WTC11 (cell line): ENCODE results near the gene COX10. TPM values are rescaled to one million over a fixed set of nuclear protein-coding genes. Genes with fewer than 3 reads are reported as not detected.

Experiments used
- ATAC-seq: fragments of 200-7000 bp; cut with Tn5 transposase; 2 replicates; pipeline ENCODE4 v1.10.0; 2021; ENCODE audit warnings: mild to moderate bottlenecking, moderate library complexity
- CTCF ChIA-PET: fragments of 300-600 bp; sonication (Branson Sonifier 250); formaldehyde crosslinking; loops from one replicate; lab custom pipeline; 2021; ENCODE audit warnings: antibody characterized with exemption; lab: Charles Lee
- POLR2A ChIA-PET: fragments of 350-600 bp; sonication (Branson Sonifier 250); formaldehyde crosslinking; loops from one replicate; lab custom pipeline; 2021; ENCODE audit warnings: antibody characterized with exemption; lab: Charles Lee
- DNase-seq: peaks from one replicate; pipeline ENCODE4 v3.0.0; 2021; ENCODE audit warnings: low spot score
- H3K27ac Mint-ChIP-seq: 2 replicates; pipeline ENCODE4 v1.8.0; 2021; ENCODE audit warnings: mixed read lengths
- H3K27me3 Mint-ChIP-seq: 2 replicates; pipeline ENCODE4 v1.8.0; 2021; ENCODE audit warnings: low read depth, mild to moderate bottlenecking, moderate library complexity, mixed read lengths
- H3K36me3 Mint-ChIP-seq: 2 replicates; pipeline ENCODE4 v1.8.0; 2021; ENCODE audit warnings: mixed read lengths
- H3K4me1 Mint-ChIP-seq: 2 replicates; pipeline ENCODE4 v1.8.0; 2022; ENCODE audit warnings: mixed read lengths
- H3K4me3 Mint-ChIP-seq: 2 replicates; pipeline ENCODE4 v1.8.0; 2021; ENCODE audit warnings: mild to moderate bottlenecking, moderate library complexity, mixed read lengths
- H3K9me3 Mint-ChIP-seq: 2 replicates; pipeline ENCODE4 v1.8.0; 2021; ENCODE audit warnings: mixed read lengths
- ATF1 ChIP-seq: sonication (generic); formaldehyde crosslinking; IDR thresholded peaks from 2 replicates; pipeline ENCODE4 v1.8.1; 2023; ENCODE audit warnings: mild to moderate bottlenecking, moderate library complexity, missing genetic modification reagents
- CBFB ChIP-seq: sonication (generic); formaldehyde crosslinking; IDR thresholded peaks from 2 replicates; pipeline ENCODE4 v1.8.1; 2022; ENCODE audit warnings: mild to moderate bottlenecking, low read depth, missing genetic modification reagents
- ETV6 ChIP-seq: sonication (generic); formaldehyde crosslinking; IDR thresholded peaks from 2 replicates; pipeline ENCODE4 v1.8.1; 2022; ENCODE audit warnings: mild to moderate bottlenecking, missing genetic modification reagents
- GTF2I ChIP-seq: fragments of 250-450 bp; sonication (Bioruptor Pico); conservative IDR thresholded peaks from 2 replicates; pipeline ENCODE4 v1.4.0; 2021; ENCODE audit warnings: mild to moderate bottlenecking
- IRF2 ChIP-seq: sonication (generic); formaldehyde crosslinking; IDR thresholded peaks from 2 replicates; pipeline ENCODE4 v1.8.0; 2022; ENCODE audit warnings: low read depth, missing genetic modification reagents, borderline replicate concordance
- KAT7 ChIP-seq: sonication (generic); formaldehyde crosslinking; IDR thresholded peaks from 2 replicates; pipeline ENCODE4 v1.8.1; 2023; ENCODE audit warnings: missing genetic modification reagents, mild to moderate bottlenecking, borderline replicate concordance
- NFATC4 ChIP-seq: fragments of 250-450 bp; sonication (Bioruptor Pico); IDR thresholded peaks from 2 replicates; pipeline ENCODE4 v1.9.0; 2021; ENCODE audit warnings: mild to moderate bottlenecking
- NR3C1 ChIP-seq: sonication (generic); formaldehyde crosslinking; conservative IDR thresholded peaks from 2 replicates; pipeline ENCODE4 v1.8.1; 2023; ENCODE audit warnings: low read depth, mild to moderate bottlenecking, missing genetic modification reagents
- OVOL2 ChIP-seq: fragments of 250-450 bp; sonication (Bioruptor Pico); IDR thresholded peaks from 2 replicates; pipeline ENCODE4 v1.9.0; 2021; ENCODE audit warnings: mild to moderate bottlenecking, borderline replicate concordance
- TCF7 ChIP-seq: sonication (generic); formaldehyde crosslinking; IDR thresholded peaks from 2 replicates; pipeline ENCODE4 v1.8.0; 2022; ENCODE audit warnings: mild to moderate bottlenecking, low read depth, missing genetic modification reagents, moderate library complexity
- ZBTB21 ChIP-seq: sonication (generic); formaldehyde crosslinking; IDR thresholded peaks from 2 replicates; pipeline ENCODE4 v1.8.1; 2023; ENCODE audit warnings: mild to moderate bottlenecking, missing genetic modification reagents, borderline replicate concordance
- ZNF121 ChIP-seq: sonication (generic); formaldehyde crosslinking; IDR thresholded peaks from 2 replicates; pipeline ENCODE4 v1.8.0; 2023; ENCODE audit warnings: missing genetic modification reagents
- ZNF138 ChIP-seq: sonication (generic); formaldehyde crosslinking; conservative IDR thresholded peaks from 2 replicates; pipeline ENCODE4 v1.8.1; 2022; ENCODE audit warnings: mild to moderate bottlenecking, moderate library complexity, missing genetic modification reagents
- ZNF219 ChIP-seq: sonication (generic); formaldehyde crosslinking; IDR thresholded peaks from 2 replicates; pipeline ENCODE4 v1.8.0; 2023; ENCODE audit warnings: missing genetic modification reagents, mild to moderate bottlenecking, borderline replicate concordance
- ZNF232 ChIP-seq: sonication (generic); formaldehyde crosslinking; IDR thresholded peaks from 2 replicates; pipeline ENCODE4 v1.8.0; 2022; ENCODE audit warnings: mild to moderate bottlenecking, missing genetic modification reagents
- ZNF263 ChIP-seq: sonication (generic); formaldehyde crosslinking; IDR thresholded peaks from 2 replicates; pipeline ENCODE4 v1.8.1; 2022; ENCODE audit warnings: low read depth, mild to moderate bottlenecking, moderate library complexity, missing genetic modification reagents
- ZNF396 ChIP-seq: fragments of 250-450 bp; sonication (Bioruptor Pico); IDR thresholded peaks from 2 replicates; pipeline ENCODE4 v1.8.0; 2021; ENCODE audit warnings: mild to moderate bottlenecking, moderate library complexity, borderline replicate concordance
- ZNF416 ChIP-seq: fragments of 250-450 bp; sonication (Bioruptor Pico); IDR thresholded peaks from 2 replicates; pipeline ENCODE4 v1.9.0; 2021; ENCODE audit warnings: mild to moderate bottlenecking, inconsistent platforms
- total RNA-seq: library from RNA; stranded (reverse); gene quantifications from 3 replicates; pipeline ENCODE4 v1.2.3, GENCODE V29; 2021
- TF ChIP-seq, protein P1 (sequence below): fragments of 250-450 bp; sonication (Bioruptor Pico); IDR thresholded peaks from 2 replicates; pipeline ENCODE4 v1.9.0; 2021; ENCODE audit warnings: moderate library complexity, mild to moderate bottlenecking, inconsistent platforms, borderline replicate concordance
- TF ChIP-seq, protein P2 (sequence below): sonication (generic); formaldehyde crosslinking; IDR thresholded peaks from 2 replicates; pipeline ENCODE4 v1.8.1; 2023; ENCODE audit warnings: mild to moderate bottlenecking, moderate library complexity, missing genetic modification reagents
- TF ChIP-seq, protein P3 (sequence below): sonication (generic); formaldehyde crosslinking; IDR thresholded peaks from 2 replicates; pipeline ENCODE4 v1.8.0; 2023; ENCODE audit warnings: missing genetic modification reagents, mild to moderate bottlenecking, borderline replicate concordance
- TF ChIP-seq, protein P4 (sequence below): fragments of 250-450 bp; sonication (Bioruptor Pico); IDR thresholded peaks from 2 replicates; pipeline ENCODE4 v1.8.0; 2021; ENCODE audit warnings: mild to moderate bottlenecking
- TF ChIP-seq, protein P5 (sequence below): sonication (generic); formaldehyde crosslinking; IDR thresholded peaks from 2 replicates; pipeline ENCODE4 v1.8.0; 2022; ENCODE audit warnings: missing genetic modification reagents

COX10 gene
- total RNA-seq, 1 experiment from 2014 or later = 22.0 TPM

DNA sequence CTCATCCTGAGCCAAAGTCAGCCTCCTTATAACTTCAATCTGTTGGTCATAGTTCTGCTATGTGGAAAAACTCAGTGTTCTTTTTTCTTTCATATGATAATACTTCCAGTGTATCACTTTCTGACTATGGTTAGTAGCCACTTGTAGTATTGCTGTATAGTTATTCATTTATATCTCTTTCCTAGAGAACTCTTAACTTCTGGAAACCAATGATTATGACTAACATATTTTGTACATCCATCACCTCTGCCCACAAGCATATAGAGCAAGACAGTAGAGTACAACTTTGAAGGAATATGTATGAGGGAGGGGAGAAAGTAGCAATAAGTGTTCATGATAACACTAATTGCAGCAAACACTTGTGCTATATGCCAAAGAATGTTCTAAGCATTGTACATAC lies 38.6 kb downstream of the COX10 start:
- ATAC-seq = no peak
- no peaks in the 10 kb centered on the region for H3K36me3 Mint-ChIP-seq

DNA sequence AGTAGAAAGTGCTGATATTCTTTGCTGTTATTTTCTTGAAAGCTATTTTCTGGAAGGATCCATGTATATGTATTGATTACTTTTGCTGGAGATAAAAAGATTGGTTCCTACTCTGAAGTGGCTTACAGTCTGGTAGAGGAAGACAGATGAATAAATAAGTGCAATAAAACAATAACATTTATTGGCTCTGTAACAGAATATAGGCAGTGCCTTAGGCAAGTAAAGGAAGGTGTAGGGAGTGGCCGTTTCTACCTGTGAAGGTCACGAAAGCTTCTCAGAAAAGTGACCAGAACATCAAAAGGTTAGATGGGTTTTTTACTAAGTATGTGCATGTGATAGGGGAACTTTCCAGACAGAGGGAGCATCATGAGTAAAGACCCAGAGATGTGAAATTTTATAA lies 43.1 kb downstream of the COX10 start:
- Mint-ChIP-seq H3K4me1 (peaks cover 27% of the 10 kb centered on the region), H3K27me3 (no peaks in the 10 kb centered on the region), H3K27ac (no peak overlapping the region; the same call in 1 of the 2 replicates), H3K36me3 (peaks cover 2% of the 10 kb centered on the region; the same call in 1 of the 2 replicates), H3K9me3 (peaks cover 6% of the 10 kb centered on the region), H3K4me3 (no peak overlapping the region)
- POLR2A ChIA-PET = no interaction called here
- ATAC-seq (no peak), DNase-seq (no peak)
- CTCF ChIA-PET = no interaction called here
- TF ChIP-seq, protein P1, sequence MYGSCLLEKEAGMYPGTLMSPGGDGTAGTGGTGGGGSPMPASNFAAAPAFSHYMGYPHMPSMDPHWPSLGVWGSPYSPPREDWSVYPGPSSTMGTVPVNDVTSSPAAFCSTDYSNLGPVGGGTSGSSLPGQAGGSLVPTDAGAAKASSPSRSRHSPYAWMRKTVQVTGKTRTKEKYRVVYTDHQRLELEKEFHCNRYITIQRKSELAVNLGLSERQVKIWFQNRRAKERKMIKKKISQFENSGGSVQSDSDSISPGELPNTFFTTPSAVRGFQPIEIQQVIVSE (CRISPR knock-in tag) = no peak
- no peak for TF ChIP-seq NR3C1
- no peak for TF ChIP-seq NFATC4 (CRISPR knock-in tag)
- no peak for TF ChIP-seq ZNF396 (CRISPR knock-in tag)
- TF ChIP-seq ZNF263 (CRISPR knock-in tag) = no peak
- TF ChIP-seq GTF2I (CRISPR knock-in tag) = no peak
- no peak for TF ChIP-seq IRF2 (CRISPR knock-in tag)
- no peak for TF ChIP-seq ZNF138 (CRISPR knock-in tag)
- TF ChIP-seq ZNF416 (CRISPR knock-in tag) = no peak
- TF ChIP-seq, protein P2, sequence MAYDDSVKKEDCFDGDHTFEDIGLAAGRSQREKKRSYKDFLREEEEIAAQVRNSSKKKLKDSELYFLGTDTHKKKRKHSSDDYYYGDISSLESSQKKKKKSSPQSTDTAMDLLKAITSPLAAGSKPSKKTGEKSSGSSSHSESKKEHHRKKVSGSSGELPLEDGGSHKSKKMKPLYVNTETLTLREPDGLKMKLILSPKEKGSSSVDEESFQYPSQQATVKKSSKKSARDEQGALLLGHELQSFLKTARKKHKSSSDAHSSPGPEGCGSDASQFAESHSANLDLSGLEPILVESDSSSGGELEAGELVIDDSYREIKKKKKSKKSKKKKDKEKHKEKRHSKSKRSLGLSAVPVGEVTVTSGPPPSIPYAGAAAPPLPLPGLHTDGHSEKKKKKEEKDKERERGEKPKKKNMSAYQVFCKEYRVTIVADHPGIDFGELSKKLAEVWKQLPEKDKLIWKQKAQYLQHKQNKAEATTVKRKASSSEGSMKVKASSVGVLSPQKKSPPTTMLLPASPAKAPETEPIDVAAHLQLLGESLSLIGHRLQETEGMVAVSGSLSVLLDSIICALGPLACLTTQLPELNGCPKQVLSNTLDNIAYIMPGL (CRISPR knock-in tag) = no peak
- no peak for TF ChIP-seq ATF1 (CRISPR knock-in tag)
- no peak for TF ChIP-seq CBFB

More for the DNA sequence above, 38.6 kb downstream of the COX10 start:
- no peak for TF ChIP-seq TCF7 (CRISPR knock-in tag)
- TF ChIP-seq ZNF232 (CRISPR knock-in tag) = no peak
- TF ChIP-seq KAT7 (CRISPR knock-in tag) = no peak
- no peak for TF ChIP-seq GTF2I (CRISPR knock-in tag)
- no peak for TF ChIP-seq ZNF219 (CRISPR knock-in tag)
- TF ChIP-seq, protein P3, sequence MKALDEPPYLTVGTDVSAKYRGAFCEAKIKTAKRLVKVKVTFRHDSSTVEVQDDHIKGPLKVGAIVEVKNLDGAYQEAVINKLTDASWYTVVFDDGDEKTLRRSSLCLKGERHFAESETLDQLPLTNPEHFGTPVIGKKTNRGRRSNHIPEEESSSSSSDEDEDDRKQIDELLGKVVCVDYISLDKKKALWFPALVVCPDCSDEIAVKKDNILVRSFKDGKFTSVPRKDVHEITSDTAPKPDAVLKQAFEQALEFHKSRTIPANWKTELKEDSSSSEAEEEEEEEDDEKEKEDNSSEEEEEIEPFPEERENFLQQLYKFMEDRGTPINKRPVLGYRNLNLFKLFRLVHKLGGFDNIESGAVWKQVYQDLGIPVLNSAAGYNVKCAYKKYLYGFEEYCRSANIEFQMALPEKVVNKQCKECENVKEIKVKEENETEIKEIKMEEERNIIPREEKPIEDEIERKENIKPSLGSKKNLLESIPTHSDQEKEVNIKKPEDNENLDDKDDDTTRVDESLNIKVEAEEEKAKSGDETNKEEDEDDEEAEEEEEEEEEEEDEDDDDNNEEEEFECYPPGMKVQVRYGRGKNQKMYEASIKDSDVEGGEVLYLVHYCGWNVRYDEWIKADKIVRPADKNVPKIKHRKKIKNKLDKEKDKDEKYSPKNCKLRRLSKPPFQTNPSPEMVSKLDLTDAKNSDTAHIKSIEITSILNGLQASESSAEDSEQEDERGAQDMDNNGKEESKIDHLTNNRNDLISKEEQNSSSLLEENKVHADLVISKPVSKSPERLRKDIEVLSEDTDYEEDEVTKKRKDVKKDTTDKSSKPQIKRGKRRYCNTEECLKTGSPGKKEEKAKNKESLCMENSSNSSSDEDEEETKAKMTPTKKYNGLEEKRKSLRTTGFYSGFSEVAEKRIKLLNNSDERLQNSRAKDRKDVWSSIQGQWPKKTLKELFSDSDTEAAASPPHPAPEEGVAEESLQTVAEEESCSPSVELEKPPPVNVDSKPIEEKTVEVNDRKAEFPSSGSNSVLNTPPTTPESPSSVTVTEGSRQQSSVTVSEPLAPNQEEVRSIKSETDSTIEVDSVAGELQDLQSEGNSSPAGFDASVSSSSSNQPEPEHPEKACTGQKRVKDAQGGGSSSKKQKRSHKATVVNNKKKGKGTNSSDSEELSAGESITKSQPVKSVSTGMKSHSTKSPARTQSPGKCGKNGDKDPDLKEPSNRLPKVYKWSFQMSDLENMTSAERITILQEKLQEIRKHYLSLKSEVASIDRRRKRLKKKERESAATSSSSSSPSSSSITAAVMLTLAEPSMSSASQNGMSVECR (CRISPR knock-in tag) = no peak
- TF ChIP-seq, protein P4, sequence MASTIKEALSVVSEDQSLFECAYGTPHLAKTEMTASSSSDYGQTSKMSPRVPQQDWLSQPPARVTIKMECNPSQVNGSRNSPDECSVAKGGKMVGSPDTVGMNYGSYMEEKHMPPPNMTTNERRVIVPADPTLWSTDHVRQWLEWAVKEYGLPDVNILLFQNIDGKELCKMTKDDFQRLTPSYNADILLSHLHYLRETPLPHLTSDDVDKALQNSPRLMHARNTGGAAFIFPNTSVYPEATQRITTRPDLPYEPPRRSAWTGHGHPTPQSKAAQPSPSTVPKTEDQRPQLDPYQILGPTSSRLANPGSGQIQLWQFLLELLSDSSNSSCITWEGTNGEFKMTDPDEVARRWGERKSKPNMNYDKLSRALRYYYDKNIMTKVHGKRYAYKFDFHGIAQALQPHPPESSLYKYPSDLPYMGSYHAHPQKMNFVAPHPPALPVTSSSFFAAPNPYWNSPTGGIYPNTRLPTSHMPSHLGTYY (CRISPR knock-in tag) = no peak
- TF ChIP-seq ZNF121 (CRISPR knock-in tag) = no peak
- no peak for TF ChIP-seq ETV6 (CRISPR knock-in tag)
- TF ChIP-seq OVOL2 = no peak
- TF ChIP-seq, protein P5, sequence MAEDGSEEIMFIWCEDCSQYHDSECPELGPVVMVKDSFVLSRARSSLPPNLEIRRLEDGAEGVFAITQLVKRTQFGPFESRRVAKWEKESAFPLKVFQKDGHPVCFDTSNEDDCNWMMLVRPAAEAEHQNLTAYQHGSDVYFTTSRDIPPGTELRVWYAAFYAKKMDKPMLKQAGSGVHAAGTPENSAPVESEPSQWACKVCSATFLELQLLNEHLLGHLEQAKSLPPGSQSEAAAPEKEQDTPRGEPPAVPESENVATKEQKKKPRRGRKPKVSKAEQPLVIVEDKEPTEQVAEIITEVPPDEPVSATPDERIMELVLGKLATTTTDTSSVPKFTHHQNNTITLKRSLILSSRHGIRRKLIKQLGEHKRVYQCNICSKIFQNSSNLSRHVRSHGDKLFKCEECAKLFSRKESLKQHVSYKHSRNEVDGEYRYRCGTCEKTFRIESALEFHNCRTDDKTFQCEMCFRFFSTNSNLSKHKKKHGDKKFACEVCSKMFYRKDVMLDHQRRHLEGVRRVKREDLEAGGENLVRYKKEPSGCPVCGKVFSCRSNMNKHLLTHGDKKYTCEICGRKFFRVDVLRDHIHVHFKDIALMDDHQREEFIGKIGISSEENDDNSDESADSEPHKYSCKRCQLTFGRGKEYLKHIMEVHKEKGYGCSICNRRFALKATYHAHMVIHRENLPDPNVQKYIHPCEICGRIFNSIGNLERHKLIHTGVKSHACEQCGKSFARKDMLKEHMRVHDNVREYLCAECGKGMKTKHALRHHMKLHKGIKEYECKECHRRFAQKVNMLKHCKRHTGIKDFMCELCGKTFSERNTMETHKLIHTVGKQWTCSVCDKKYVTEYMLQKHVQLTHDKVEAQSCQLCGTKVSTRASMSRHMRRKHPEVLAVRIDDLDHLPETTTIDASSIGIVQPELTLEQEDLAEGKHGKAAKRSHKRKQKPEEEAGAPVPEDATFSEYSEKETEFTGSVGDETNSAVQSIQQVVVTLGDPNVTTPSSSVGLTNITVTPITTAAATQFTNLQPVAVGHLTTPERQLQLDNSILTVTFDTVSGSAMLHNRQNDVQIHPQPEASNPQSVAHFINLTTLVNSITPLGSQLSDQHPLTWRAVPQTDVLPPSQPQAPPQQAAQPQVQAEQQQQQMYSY = no peak
- no peak for TF ChIP-seq ZBTB21 (CRISPR knock-in tag)
- H3K27ac Mint-ChIP-seq = no peak overlapping the region
- CTCF ChIA-PET = no interaction called here
- no peaks in the 10 kb centered on the region for H3K27me3 Mint-ChIP-seq
- H3K4me1 Mint-ChIP-seq = peaks cover 22% of the 10 kb centered on the region
- DNase-seq = no peak
- H3K9me3 Mint-ChIP-seq = no peaks in the 10 kb centered on the region
- POLR2A ChIA-PET = no interaction called here
- no peak overlapping the region for H3K4me3 Mint-ChIP-seq
